ENCODE measurements around the gene MRPL20. TPM values are rescaled to one million over a fixed set of nuclear protein-coding genes. Genes with fewer than 3 reads are reported as not detected.
"Not testable (repeated sequence)": the region's sequence is repeated elsewhere in the genome, so short reads cannot be mapped to it uniquely, and the experiment has no call there.

The MRPL20 gene
- total RNA-seq, 1 donor from 2014 or later, result 89.2 TPM

GRCh38 chr1:1437033-1437903, 30.2 kb upstream of the MRPL20 start:
- no peak for ATAC-seq

DNA sequence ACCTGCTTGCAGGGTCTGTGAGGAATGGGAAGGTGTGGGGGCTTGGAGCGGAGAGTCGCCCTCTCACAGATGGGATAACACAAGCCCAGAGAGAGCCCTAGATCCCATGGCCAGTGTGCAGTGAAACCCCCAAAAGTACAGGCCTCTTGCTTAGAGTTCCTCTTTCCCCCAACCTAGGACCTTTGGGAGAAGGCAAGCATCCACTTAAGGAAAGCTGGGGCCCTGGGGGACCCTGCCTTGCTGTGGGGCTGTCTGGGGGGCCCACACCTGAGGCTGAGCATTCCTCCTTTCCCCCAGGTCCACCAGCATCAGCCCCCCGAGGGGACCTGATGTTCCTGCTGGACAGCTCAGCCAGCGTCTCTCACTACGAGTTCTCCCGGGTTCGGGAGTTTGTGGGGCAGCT, 29.5 kb upstream of the MRPL20 start:
- ATAC-seq, result no peak

GRCh38 chr1:1435911-1436629, 29.0 kb upstream of the MRPL20 start:
- no peak for ATAC-seq

GRCh38 chr1:1435106-1435903, 28.2 kb upstream of the MRPL20 start, which contains the start of gene VWA1:
Gene VWA1, plus strand, starts transcription at chr1:1435690. Its CDS starts 59 bp downstream, at chr1:1435749.
- peak; percentile 64 for ATAC-seq

DNA sequence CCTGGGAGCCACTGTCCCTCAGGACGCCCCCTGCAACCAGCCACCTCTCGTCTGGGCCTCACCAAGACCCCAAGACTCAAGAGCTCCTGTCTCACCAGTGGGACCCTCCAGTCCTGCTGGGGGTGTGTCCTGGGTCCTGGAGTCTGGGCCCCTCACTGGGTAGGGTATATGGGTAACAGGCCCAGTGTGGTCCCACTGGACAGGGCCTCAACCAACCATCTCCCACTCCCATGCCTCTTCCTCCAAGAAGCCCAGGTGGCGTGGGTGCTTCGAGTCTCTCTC, 27.7 kb upstream of the MRPL20 start:
- no peak for ATAC-seq

GRCh38 chr1:1434131-1434823, 27.2 kb upstream of the MRPL20 start:
- peak; percentile 4 for ATAC-seq

- ATAC-seq, result peak; percentile 19
Measured at GRCh38 chr1:1433804-1434130, 26.7 kb upstream of the MRPL20 start.

DNA sequence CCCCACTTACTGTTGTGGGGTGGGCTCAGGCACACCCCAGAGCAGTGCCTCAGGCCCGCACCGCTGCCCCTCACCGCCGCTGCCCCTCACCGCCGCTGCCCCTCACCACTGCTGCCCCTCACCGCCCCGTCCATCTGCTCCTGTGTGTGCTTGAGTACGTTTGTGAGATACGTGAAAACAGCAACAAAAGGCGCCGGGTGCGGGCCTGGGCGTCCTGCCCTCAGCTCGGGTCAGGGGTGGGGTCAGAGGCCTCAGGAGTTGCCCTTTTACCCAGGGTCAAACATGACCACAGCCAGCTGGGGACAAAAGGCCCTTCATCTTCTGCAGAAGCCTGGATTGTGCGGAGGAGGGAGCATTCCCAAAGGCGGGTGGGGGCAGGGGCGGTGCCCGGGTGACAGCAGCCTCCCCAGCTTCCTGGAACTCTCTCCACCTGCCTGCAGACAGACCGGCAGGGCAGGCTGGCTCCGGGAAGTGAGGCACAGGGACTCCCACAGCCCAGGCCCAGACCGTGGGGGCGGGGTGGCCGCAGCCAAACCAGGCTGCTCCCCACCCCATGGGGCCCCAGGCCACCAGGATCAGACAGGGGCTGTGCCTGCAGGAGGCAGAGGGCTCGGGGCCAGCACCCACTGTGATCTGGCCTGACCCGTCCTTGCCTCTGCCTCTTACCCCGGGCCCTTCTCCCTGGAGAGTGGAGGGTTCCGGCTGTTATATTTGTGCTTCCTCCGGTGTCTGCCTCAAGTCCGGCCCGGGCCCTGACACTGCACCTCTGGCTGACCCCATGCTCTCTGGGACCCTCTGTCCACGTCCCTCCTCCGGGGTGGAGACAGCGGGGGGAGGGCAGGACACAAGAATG, 26.1 kb upstream of the MRPL20 start:
- peak; percentile 82 for ATAC-seq

DNA sequence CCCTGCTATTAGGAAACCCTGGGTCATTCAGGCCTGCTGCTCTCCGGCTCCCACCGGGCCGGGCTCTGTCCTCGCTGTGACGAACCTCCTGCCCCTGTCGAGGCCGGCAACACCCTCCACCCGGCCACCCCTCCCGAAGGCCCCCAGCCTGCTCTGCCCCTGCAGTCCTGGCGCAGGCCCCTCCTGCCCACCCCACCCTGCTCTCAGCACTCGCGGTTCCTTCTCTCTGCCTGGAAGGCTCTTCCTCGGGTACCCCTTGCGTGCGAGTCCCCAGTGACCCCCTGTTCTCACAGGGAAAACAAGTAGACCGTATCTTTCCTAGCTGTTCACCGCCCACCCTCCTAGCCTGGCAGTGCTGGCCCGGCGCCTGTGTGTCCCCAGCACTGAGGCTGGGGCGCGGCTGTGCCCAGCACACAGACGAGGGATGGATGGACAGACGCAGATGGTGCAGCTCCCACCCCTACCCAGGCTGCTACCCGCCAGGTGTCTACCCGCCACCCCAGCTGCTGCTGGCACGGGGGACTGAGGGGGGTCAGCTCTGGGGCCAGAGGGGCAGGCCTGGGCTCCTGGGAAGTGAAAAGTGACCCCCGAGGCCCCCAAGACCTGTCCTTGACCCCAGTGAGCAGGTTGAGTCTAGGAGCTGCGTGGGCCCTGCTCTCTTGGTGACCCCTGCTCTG, 25.3 kb upstream of the MRPL20 start:
- ATAC-seq, result no peak

DNA sequence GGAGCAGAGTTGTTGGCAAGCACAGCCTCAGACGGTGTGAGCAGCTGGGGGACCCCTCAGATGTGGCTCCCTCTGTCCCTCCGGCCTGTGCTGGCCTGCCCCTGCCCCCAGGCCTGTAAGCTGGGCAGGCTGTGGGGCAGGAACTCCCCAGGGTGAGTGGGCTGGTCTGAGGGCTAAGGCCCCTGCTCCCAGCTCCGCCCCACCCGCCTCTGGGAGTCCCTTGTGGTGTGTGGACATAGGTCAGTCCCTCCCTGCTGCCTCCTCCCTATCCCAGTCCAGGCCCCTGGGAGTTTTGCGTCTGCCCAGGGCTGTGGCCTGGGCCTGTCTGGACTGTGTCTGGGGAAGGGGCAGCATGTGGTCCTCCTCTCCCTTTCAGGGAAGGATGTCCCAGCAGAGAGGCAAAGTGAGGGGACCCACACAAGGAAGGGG, 24.8 kb upstream of the MRPL20 start:
- no peak for ATAC-seq

DNA sequence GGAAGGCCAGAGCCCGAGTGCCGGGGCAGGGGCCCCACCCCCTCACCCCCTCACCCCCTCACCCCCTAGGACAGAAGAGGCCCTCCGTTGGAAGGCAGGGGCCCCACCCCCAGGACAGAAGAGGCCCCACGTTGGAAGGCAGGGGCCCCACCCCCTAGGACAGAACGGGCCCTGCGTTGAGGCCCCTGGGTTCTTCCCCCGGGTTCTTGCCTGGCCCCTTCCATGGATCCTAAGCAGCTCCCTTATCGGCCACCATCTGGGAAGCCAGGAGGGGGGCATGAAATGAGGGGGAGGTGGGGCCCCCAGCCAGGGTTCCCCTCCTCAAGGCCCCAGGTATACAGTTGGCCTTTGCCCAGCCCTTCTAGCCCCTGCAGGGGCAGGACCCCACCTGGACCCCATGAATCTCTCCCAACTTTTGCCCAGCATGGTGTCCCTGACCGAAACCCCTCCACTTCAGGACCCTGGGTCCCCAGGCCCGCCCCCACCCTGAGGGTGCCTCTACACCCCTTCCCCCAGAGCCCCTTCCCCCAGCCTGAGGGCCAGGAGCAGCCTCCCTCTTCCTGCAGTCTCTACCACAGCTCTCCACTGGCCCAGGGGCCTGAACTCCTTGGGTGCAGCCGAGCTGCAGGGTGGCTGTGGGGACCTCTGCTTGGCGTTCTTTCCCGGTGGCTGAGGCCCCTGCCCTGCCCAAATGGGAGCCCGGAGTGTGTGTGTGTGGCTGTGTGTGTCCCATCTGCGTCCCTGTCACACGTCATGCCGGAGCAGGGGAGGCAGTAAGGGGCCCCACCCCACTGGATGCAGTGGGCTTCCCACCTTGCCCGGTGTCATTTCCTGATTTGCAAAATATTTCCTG, 24.1 kb upstream of the MRPL20 start:
- no peak for ATAC-seq

- ATAC-seq, result peak; percentile 0
Measured at GRCh38 chr1:1430114-1430982, 23.3 kb upstream of the MRPL20 start.

GRCh38 chr1:1429671-1430073, 22.6 kb upstream of the MRPL20 start:
- ATAC-seq, result no peak

DNA sequence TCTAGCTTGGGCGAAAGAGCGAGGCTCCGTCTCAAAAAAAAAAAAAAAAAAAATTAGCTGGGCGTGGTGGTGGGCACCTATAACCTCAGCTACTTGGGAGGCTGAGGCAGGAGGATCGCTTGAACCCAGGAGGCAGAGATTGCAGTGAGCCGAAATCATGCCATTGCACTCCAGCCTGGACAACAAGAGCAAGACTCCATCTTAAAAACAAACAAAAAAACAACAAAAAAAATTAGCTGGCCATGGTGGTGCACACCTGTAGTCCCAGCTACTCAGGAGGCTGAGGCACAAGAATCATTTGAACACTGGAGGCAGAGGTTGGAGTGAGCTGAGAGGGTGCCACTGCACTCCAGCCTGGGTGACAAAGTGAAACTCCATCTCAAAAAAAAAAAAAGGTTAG, 21.9 kb upstream of the MRPL20 start:
- not testable (repeated sequence) for ATAC-seq

DNA sequence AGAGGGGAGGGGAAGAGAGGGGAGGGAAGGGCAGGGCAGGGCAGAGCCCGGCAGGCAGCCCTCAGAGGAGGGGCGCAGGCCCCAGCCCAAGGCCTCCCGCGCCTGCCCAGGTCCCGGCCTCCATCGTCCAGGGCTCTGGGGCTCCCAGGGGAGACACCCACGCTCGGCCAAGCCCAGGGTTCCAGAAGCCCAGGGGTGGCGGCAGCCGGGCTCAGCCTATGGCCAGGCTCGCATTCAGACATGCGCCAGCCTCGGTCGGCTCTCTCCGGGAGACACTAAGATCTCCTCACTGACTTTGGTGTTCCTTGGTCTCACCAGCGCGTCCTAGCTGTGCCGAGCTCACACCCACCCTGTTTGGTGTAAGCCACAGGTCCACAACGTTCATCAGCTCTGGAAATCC, 21.1 kb upstream of the MRPL20 start:
- no peak for ATAC-seq

DNA sequence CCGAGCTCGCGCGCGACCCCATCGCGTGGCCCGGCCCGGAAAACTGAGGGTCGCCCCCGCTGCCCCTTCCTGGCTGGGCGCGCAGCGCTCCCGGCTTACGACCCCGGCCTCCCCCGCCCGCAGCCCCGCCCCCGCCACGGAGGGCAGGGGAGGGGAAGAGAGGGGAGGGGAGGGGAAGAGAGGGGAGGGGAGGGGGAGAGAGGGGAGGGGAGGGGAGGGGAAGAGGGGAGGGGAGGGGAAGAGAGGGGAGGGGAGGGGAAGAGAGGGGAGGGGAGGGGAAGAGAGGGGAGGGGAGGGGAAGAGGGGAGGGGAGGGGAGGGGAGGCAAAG, 20.7 kb upstream of the MRPL20 start:
- ATAC-seq, result no peak

- peak; percentile 33 for ATAC-seq
Measured at GRCh38 chr1:1427106-1427819, 20.2 kb upstream of the MRPL20 start.

- ATAC-seq, result no peak
Measured at GRCh38 chr1:1426496-1427105, 19.5 kb upstream of the MRPL20 start.
